Measurements from ENCODE around the gene CEP170.

Gene CEP170

GRCh38 chr1:243272401-243272800, 17.3 kb upstream of the CEP170 start:
- Histone ChIP-seq H2AFZ (ENCODE audit: low read depth, low read length) (no peak overlapping the region), H3K4me2 (ENCODE audit: low read length) (no peak overlapping the region), H3K9me3 (ENCODE audit: insufficient read depth, low read length) (no peaks in the 10 kb centered on the region), H3K27me3 (ENCODE audit: low read depth, low read length) (no peaks in the 10 kb centered on the region), H3K4me3 (ENCODE audit: low read length) (no peak overlapping the region), H3K36me3 (replicated peaks; ENCODE audit: low read depth, low read length) (peaks cover 4% of the 10 kb centered on the region), H4K20me1 (ENCODE audit: insufficient read depth, low read length) (no peaks in the 10 kb centered on the region), H3K79me2 (ENCODE audit: low read length) (no peaks in the 10 kb centered on the region), H3K4me1 (ENCODE audit: low read length) (peaks cover 17% of the 10 kb centered on the region), H3K27ac (ENCODE audit: low read length) (no peak overlapping the region), H3K9ac (ENCODE audit: low read length) (no peak overlapping the region)
- TF ChIP-seq CTCF (IDR thresholded peaks at IDR 0.05; ENCODE audit: low read depth, low read length) (no peak), EZH2phosphoT487 (IDR thresholded peaks at IDR 0.05; ENCODE audit: low read depth) (no peak)

GRCh38 chr1:243271996-243272395, 16.9 kb upstream of the CEP170 start:
- Histone ChIP-seq H3K9ac (ENCODE audit: low read length) (no peak overlapping the region), H3K79me2 (ENCODE audit: low read length) (no peaks in the 10 kb centered on the region), H3K27ac (ENCODE audit: low read length) (no peak overlapping the region), H3K27me3 (ENCODE audit: low read depth, low read length) (no peaks in the 10 kb centered on the region), H3K4me3 (ENCODE audit: low read length) (no peak overlapping the region), H3K9me3 (ENCODE audit: insufficient read depth, low read length) (no peaks in the 10 kb centered on the region), H3K36me3 (replicated peaks; ENCODE audit: low read depth, low read length) (peaks cover 4% of the 10 kb centered on the region), H2AFZ (ENCODE audit: low read depth, low read length) (no peak overlapping the region), H3K4me2 (ENCODE audit: low read length) (no peak overlapping the region), H4K20me1 (ENCODE audit: insufficient read depth, low read length) (no peaks in the 10 kb centered on the region), H3K4me1 (ENCODE audit: low read length) (peaks cover 17% of the 10 kb centered on the region)
- no peak for TF ChIP-seq EZH2phosphoT487 (IDR thresholded peaks at IDR 0.05; ENCODE audit: low read depth)
- no peak for TF ChIP-seq CTCF (IDR thresholded peaks at IDR 0.05; ENCODE audit: low read depth, low read length)

GRCh38 chr1:243270097-243270864, 15.2 kb upstream of the CEP170 start:
- peaks cover 4% of the 10 kb centered on the region for H3K36me3 ChIP-seq (replicated peaks; ENCODE audit: low read depth, low read length)
- no peak overlapping the region for H3K27ac ChIP-seq (ENCODE audit: low read length)
- no peaks in the 10 kb centered on the region for H3K79me2 ChIP-seq (ENCODE audit: low read length)
- H2AFZ ChIP-seq (ENCODE audit: low read depth, low read length) = no peak overlapping the region
- H3K4me1 ChIP-seq (ENCODE audit: low read length) = peaks cover 17% of the 10 kb centered on the region
- no peak overlapping the region for H3K9ac ChIP-seq (ENCODE audit: low read length)
- H3K4me2 ChIP-seq (ENCODE audit: low read length) = no peak overlapping the region
- no peak overlapping the region for H3K4me3 ChIP-seq (ENCODE audit: low read length)
- H3K27me3 ChIP-seq (ENCODE audit: low read depth, low read length) = no peaks in the 10 kb centered on the region
- no peaks in the 10 kb centered on the region for H4K20me1 ChIP-seq (ENCODE audit: insufficient read depth, low read length)
- H3K9me3 ChIP-seq (ENCODE audit: insufficient read depth, low read length) = no peaks in the 10 kb centered on the region
- no peak for TF ChIP-seq CTCF (IDR thresholded peaks at IDR 0.05; ENCODE audit: low read depth, low read length)
- no peak for TF ChIP-seq EZH2phosphoT487 (IDR thresholded peaks at IDR 0.05; ENCODE audit: low read depth)

- Histone ChIP-seq H3K9ac (ENCODE audit: low read length) (no peak overlapping the region), H3K4me2 (ENCODE audit: low read length) (peak overlapping the region; percentile 58), H3K27me3 (ENCODE audit: low read depth, low read length) (no peaks in the 10 kb centered on the region), H3K79me2 (ENCODE audit: low read length) (no peaks in the 10 kb centered on the region), H3K4me3 (ENCODE audit: low read length) (peak overlapping the region; percentile 43), H3K9me3 (ENCODE audit: insufficient read depth, low read length) (no peaks in the 10 kb centered on the region), H3K4me1 (ENCODE audit: low read length) (peaks cover 17% of the 10 kb centered on the region), H3K36me3 (replicated peaks; ENCODE audit: low read depth, low read length) (no peaks in the 10 kb centered on the region), H4K20me1 (ENCODE audit: insufficient read depth, low read length) (no peaks in the 10 kb centered on the region), H2AFZ (ENCODE audit: low read depth, low read length) (no peak overlapping the region; the same call in 1 of the 2 replicates), H3K27ac (ENCODE audit: low read length) (no peak overlapping the region)
- TF ChIP-seq EZH2phosphoT487 (IDR thresholded peaks at IDR 0.05; ENCODE audit: low read depth) (no peak), CTCF (IDR thresholded peaks at IDR 0.05; ENCODE audit: low read depth, low read length) (no peak)
These were observed 14.3 kb upstream of the CEP170 start for GRCh38 chr1:243269461-243269801.
